H1 (cell line): ENCODE measurements around the gene FLVCR1.

Source experiments
- ATF3 ChIP-seq: IDR thresholded peaks from 2 replicates; pipeline ENCODE4 v1.6.1; 2011; ENCODE audit warnings: low read depth, mild to moderate bottlenecking, low read length; ENCODE audit not compliant: insufficient read depth
- CBX5 ChIP-seq: fragments of 300-800, 300-1000 bp; sonication (generic); IDR thresholded peaks from 2 replicates; pipeline ENCODE4 v1.7.1; 2016; ENCODE audit warnings: antibody characterized with exemption, low read length, low read depth
- CTCF ChIP-seq, 3 experiments: IDR thresholded peaks; 1 replicate in 2 of 3; 2 replicates in 1 of 3; pipeline versions ENCODE4 v1.5.1 to v1.6.1; 2011; ENCODE audit warnings: low read length in 3 of 3, mild to moderate bottlenecking in 3 of 3, inconsistent platforms in 2 of 3, low read depth in 1 of 3, moderate library complexity in 1 of 3; ENCODE audit not compliant: insufficient read depth in 1 of 3; ENCODE audit errors: control extremely low read depth in 1 of 3
- EGR1 ChIP-seq: IDR thresholded peaks from 2 replicates; pipeline ENCODE4 v1.6.1; 2011; ENCODE audit warnings: low read depth, low read length, borderline replicate concordance
- EP300 ChIP-seq, 2 experiments: IDR thresholded peaks; 1 replicate in 1 of 2; 2 replicates in 1 of 2; pipeline ENCODE4 v1.6.1; 2011 to 2012; ENCODE audit warnings: low read depth in 2 of 2, low read length in 2 of 2, mild to moderate bottlenecking in 2 of 2, borderline replicate concordance in 1 of 2, inconsistent platforms in 1 of 2, moderate library complexity in 1 of 2
- EZH2 ChIP-seq: fragments of 200-600 bp; sonication (generic); IDR thresholded peaks from 2 replicates; pipeline ENCODE4 v1.7.1; 2012; ENCODE audit warnings: low read depth, mild to moderate bottlenecking, moderate library complexity, low read length, inconsistent platforms; ENCODE audit not compliant: severe bottlenecking
- POLR2AphosphoS5 ChIP-seq: IDR thresholded peaks from 2 replicates; pipeline ENCODE4 v1.6.1; 2011; ENCODE audit warnings: low read depth, low read length
- SRF ChIP-seq: IDR thresholded peaks from 2 replicates; pipeline ENCODE4 v1.6.1; 2011; ENCODE audit warnings: mild to moderate bottlenecking, low read depth, low read length, moderate library complexity

- TF ChIP-seq CTCF (IDR thresholded peaks at IDR 0.05; ENCODE audit: control extremely low read depth in 1 of 3, insufficient read depth in 1 of 3, low read depth in 1 of 3, low read length in 3 of 3) (no peak), EP300 (IDR thresholded peaks at IDR 0.05; ENCODE audit: borderline replicate concordance in 1 of 2, low read depth in 2 of 2, low read length in 2 of 2) (no peak), ATF3 (no peak), POLR2AphosphoS5 (peak; percentile 54; the same call in 1 of the 2 replicates), CBX5 (no peak), EGR1 (peak; percentile 34; the same call in 1 of the 2 replicates), SRF (no peak), EZH2 (no peak)
Measured at GRCh38 chr1:212857992-212858460, at the start of gene FLVCR1.
